DOHH2 (cell line): ENCODE measurements around the gene MAP3K4.

Experiments
- EZH2phosphoT487 ChIP-seq: fragments of 200-600 bp; sonication (generic); IDR thresholded peaks from 2 replicates; pipeline ENCODE4 v1.6.1; 2017; ENCODE audit warnings: borderline replicate concordance, mild to moderate bottlenecking, antibody characterized with exemption, low read length, moderate library complexity, mixed read lengths
- TF ChIP-seq, protein P1 (sequence below): fragments of 200-600 bp; sonication (generic); IDR thresholded peaks from one replicate; pipeline ENCODE4 v1.5.1; 2014; ENCODE audit warnings: antibody characterized with exemption, mild to moderate bottlenecking, low read depth, low read length; ENCODE audit not compliant: poor library complexity, severe bottlenecking

DNA sequence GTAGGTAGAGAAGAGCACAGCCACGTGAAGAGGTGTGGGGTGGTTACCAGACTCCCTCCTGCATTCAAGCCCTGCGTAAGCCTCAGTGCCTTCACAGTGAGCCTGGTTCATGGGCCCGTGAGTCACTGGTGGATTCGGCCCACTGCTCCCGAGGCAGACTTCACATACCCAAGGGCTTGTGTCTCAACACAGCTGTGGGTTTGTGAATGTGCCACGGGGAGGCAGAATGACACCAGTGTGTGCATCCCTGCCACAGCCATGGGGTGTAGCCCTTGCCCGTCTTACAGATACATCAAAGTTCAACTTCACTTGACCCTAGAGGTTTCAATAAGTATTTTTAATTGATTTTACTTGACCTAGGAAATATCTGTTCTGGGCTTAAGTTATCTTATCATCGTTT, 108.5 kb downstream of the MAP3K4 start:
- TF ChIP-seq, protein P1, sequence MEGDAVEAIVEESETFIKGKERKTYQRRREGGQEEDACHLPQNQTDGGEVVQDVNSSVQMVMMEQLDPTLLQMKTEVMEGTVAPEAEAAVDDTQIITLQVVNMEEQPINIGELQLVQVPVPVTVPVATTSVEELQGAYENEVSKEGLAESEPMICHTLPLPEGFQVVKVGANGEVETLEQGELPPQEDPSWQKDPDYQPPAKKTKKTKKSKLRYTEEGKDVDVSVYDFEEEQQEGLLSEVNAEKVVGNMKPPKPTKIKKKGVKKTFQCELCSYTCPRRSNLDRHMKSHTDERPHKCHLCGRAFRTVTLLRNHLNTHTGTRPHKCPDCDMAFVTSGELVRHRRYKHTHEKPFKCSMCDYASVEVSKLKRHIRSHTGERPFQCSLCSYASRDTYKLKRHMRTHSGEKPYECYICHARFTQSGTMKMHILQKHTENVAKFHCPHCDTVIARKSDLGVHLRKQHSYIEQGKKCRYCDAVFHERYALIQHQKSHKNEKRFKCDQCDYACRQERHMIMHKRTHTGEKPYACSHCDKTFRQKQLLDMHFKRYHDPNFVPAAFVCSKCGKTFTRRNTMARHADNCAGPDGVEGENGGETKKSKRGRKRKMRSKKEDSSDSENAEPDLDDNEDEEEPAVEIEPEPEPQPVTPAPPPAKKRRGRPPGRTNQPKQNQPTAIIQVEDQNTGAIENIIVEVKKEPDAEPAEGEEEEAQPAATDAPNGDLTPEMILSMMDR: no peak
- no peak for TF ChIP-seq EZH2phosphoT487
